Aorta (tissue), 5 donors: Measurements from ENCODE around the gene INTU. TPM values are rescaled to one million over a fixed set of nuclear protein-coding genes. Genes with fewer than 3 reads are reported as not detected.

ENCODE experiments used
- ATAC-seq: fragments of 200-7000 bp; cut with Tn5 transposase; one replicate; pipeline ENCODE4 v1.9.1; 2022; ENCODE audit warnings: moderate library complexity; ENCODE audit not compliant: low FRiP score
- DNase-seq, 2 donors: peaks; one replicate each; pipeline ENCODE4 v3.0.0-alpha.2; 2020
- H3K27ac ChIP-seq, 2 donors: one replicate each; pipeline ENCODE4 v1.5.1; 2013; ENCODE audit warnings: low read length in 2 of 2, mild to moderate bottlenecking in 2 of 2, moderate library complexity in 2 of 2, control low read depth in 1 of 2, inconsistent platforms in 1 of 2, low read depth in 1 of 2
- H3K27me3 ChIP-seq, 2 donors: one replicate each; pipeline ENCODE4 v1.6.1; 2013; ENCODE audit warnings: control low read depth in 1 of 2, low read length in 1 of 2, mild to moderate bottlenecking in 1 of 2, moderate library complexity in 1 of 2; ENCODE audit not compliant: insufficient read depth in 2 of 2, control insufficient read depth in 1 of 2
- H3K36me3 ChIP-seq, 2 donors: one replicate each; pipeline ENCODE4 v1.6.1; 2013; ENCODE audit warnings: control low read depth in 1 of 2, low read length in 1 of 2, mild to moderate bottlenecking in 1 of 2; ENCODE audit not compliant: insufficient read depth in 2 of 2, control insufficient read depth in 1 of 2
- H3K4me1 ChIP-seq, 2 donors: one replicate each; pipeline ENCODE4 v1.6.1; 2013; ENCODE audit warnings: low read length in 2 of 2, control low read depth in 1 of 2, mild to moderate bottlenecking in 1 of 2, moderate library complexity in 1 of 2; ENCODE audit not compliant: insufficient read depth in 2 of 2, control insufficient read depth in 1 of 2
- H3K4me3 ChIP-seq, 2 donors: one replicate each; pipeline ENCODE4 v1.5.1; 2013; ENCODE audit warnings: low read length in 2 of 2, control low read depth in 1 of 2, mild to moderate bottlenecking in 1 of 2
- H3K9me3 ChIP-seq: one replicate; pipeline ENCODE4 v1.6.1; 2013; ENCODE audit warnings: mild to moderate bottlenecking, low read length; ENCODE audit not compliant: control insufficient read depth
- WGBS, 2 donors: extraction: QIAGEN DNeasy Blood & Tissue Kit; methylation state at CpG; one replicate each; pipeline ENCODE4 v1.1.7; 2013; 5-methylcytosine and 5-hydroxymethylcytosine counted together
- intact Hi-C, 2 donors: fragments of 100-400 bp; cut with DNase I; formaldehyde crosslinking; loops; one replicate each; pipeline versions ENCODE4 v1.14.2 to v1.15.0; 2022
- polyA plus RNA-seq, 2 donors: library from polyadenylated mRNA; stranded (reverse); fragments of 200-250 nt; gene quantifications; one replicate each; pipeline ENCODE4 v1.2.3, GENCODE V29; 2013
- total RNA-seq, 2 donors: library from RNA; stranded (reverse); fragmentation: NEBNext Ultra II Directional; extraction: Animal tissue kit (Norgen Biotek cat#: 25700); gene quantifications; one replicate each; pipeline ENCODE4 v1.2.1, GENCODE V29; 2021
- donor health status: healthy with polysubstance abuse.
- donor health status: Bipolar disorder and iron deficiency.
- donor health status: DM: no; HTN: no; CAD: no.
- donor health status: DM: no; HTN: no; CAD: no.
- donor health status: DM: yes; HTN: yes; CAD: no.

Gene INTU
- total and polyA plus RNA-seq, 4 donors, result 2.8 to 13.6 (median 11.5) TPM

- intact Hi-C loops, result no loop called here
- ATAC-seq (no peak), DNase-seq (no peak)
Observed at GRCh38 chr4:127741247-127741646, 108.5 kb downstream of the INTU start.

GRCh38 chr4:127747883-127748282 is 115.1 kb downstream of the INTU start:
- peaks cover 3% of the 10 kb centered on the region for H3K9me3 ChIP-seq
- no peaks in the 10 kb centered on the region for H3K36me3 ChIP-seq
- H3K27me3 ChIP-seq, result no peaks in the 10 kb centered on the region
- no peak overlapping the region for H3K27ac ChIP-seq
- DNase-seq (no peak), ATAC-seq (no peak)
- 87 to 90% methylated on average over 4 of the region's 4 CpGs for WGBS, 2 donors
- H3K4me1 ChIP-seq, result no peaks in the 10 kb centered on the region
- intact Hi-C loops, result no loop called here
- H3K4me3 ChIP-seq, result no peak overlapping the region

More at GRCh38 chr4:127741247-127741646, 108.5 kb downstream of the INTU start:
- Histone ChIP-seq H3K4me1 (no peaks in the 10 kb centered on the region), H3K27me3 (no peaks in the 10 kb centered on the region), H3K36me3 (no peaks in the 10 kb centered on the region), H3K27ac (no peak overlapping the region), H3K4me3 (no peak overlapping the region), H3K9me3 (no peaks in the 10 kb centered on the region)
- 98 to 100% methylated on average over 1 of the region's 1 CpG for WGBS, 2 donors

DNA sequence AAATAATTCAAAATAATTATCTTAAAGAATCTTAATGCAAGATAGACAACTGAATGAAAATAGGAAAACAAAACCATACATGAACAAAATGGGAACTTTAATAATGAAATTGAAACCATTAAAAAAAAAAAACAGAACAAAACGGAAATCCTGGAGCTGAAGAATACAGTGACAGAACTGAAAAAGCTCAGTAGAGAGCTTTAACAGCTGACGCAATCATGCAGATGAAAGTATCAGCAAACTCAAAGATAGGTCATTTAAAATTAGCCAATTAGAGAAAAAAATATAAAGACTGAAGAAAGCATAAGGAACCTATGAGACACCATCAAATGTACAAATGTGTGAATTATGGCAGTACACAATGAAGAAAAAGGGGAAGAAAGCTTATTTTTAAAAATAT is 116.2 kb downstream of the INTU start:
- Histone ChIP-seq H3K27ac (no peak overlapping the region), H3K4me3 (no peak overlapping the region), H3K4me1 (no peaks in the 10 kb centered on the region), H3K27me3 (no peaks in the 10 kb centered on the region), H3K9me3 (peaks cover 3% of the 10 kb centered on the region), H3K36me3 (no peaks in the 10 kb centered on the region)
- intact Hi-C loops, result no loop called here
- WGBS, 2 donors, result 82 to 85% methylated on average over 2 of the region's 2 CpGs
- ATAC-seq, result no peak
- DNase-seq, result no peak

- no peak overlapping the region for H3K4me3 ChIP-seq
- H3K27me3 ChIP-seq, result no peaks in the 10 kb centered on the region
- H3K4me1 ChIP-seq, result no peaks in the 10 kb centered on the region
- WGBS, 2 donors, result 80 to 84% methylated on average over 2 of the region's 2 CpGs
- no peak overlapping the region for H3K27ac ChIP-seq
- H3K9me3 ChIP-seq, result no peaks in the 10 kb centered on the region
- no peaks in the 10 kb centered on the region for H3K36me3 ChIP-seq
- intact Hi-C loops, result no loop called here
- ATAC-seq, result no peak
- DNase-seq, result no peak
Observed at GRCh38 chr4:127756906-127757305, 124.1 kb downstream of the INTU start.

DNA sequence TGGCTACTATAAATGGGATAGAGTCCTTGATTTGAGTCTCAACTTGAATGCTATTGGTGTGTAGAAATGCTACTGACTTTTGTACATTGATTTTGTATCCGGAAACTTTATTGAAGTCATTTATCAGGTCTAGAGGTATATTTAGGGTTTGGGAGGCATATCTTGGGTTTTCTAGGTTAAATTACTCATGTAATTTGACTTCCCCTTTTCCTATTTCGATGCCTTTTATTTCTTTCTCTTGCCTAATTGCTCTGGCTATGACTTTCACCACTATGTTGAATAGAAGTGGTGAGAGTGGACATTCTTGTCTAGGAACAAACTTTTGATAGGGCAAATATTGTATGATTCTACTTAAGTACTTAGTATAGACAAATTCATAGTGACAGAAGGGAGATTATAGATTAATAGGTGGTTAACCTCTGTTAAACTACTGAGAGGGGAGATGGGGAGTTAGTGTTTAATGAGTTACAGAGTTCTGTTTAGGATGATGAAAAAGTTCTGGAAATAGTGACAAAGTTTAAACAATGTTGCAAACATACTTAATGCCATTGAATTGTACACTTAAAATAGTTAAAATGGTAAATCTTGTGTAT is 126.6 kb downstream of the INTU start:
- Histone ChIP-seq H3K27ac (no peak overlapping the region), H3K36me3 (no peaks in the 10 kb centered on the region), H3K9me3 (no peaks in the 10 kb centered on the region), H3K4me1 (no peaks in the 10 kb centered on the region), H3K4me3 (no peak overlapping the region), H3K27me3 (no peaks in the 10 kb centered on the region)
- DNase-seq (no peak), ATAC-seq (no peak)
- intact Hi-C loops, result no loop called here
- WGBS, 2 donors, result 83 to 87% methylated on average over 2 of the region's 2 CpGs

DNA sequence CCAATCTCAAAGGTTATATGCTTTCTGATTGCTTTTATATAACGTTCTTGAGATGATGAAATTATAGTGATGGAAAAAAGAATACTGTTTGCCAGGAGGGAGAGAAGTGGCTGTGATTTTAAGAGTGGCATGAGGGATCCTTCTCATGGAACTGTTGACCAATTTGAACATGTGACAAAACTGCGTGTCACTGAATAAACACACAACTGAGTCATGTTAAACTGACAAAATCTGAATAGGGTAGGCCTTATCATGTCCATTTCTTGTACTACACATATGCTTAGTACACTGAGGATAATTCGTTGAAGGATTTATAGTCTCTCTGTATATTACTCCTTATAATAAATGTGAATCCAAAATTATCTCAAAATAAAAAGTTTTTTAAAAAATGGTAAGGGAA is 127.1 kb downstream of the INTU start:
- no peaks in the 10 kb centered on the region for H3K36me3 ChIP-seq

DNA sequence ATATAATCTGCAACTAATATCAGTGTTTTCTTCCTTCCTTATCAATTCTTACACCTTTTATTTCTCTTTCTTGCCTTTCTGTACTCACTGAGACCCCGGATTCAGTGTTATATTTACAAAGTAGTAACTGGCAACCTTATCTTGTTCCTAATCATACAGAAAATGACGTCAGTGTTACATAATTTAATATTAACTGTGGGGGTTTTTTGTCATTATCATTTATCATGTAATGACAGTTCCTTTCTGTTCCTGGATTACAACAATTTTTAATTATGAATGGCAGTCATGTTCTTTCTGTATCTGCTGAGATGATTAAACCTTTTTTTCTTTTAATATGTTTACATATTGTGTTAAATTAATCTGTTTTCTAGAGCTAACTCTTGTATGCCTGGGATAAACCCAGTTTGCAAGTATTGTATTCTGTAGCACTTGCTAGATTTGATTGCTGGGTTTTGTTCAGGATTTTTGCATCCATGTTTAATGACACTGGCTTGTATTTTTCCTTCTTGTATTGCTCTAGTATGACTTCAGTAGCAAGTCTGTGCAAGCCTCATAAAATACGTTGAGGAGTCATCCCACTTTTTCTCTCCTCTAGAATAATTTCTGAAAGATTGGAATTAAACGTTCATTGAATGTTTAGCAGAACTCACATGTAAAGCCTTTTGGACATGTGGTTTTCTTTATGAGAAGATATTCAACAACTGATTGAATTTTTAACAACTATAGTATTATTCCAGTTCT is 138.9 kb downstream of the INTU start:
- no peaks in the 10 kb centered on the region for H3K4me1 ChIP-seq
- no peak overlapping the region for H3K27ac ChIP-seq
- H3K27me3 ChIP-seq, result no peaks in the 10 kb centered on the region
- H3K9me3 ChIP-seq, result no peaks in the 10 kb centered on the region
- 58 to 65% methylated on average over 4 of the region's 4 CpGs for WGBS, 2 donors
- ATAC-seq, result no peak
- DNase-seq, result no peak
- no peaks in the 10 kb centered on the region for H3K36me3 ChIP-seq
- no peak overlapping the region for H3K4me3 ChIP-seq
- intact Hi-C loops, result no loop called here

More for the DNA sequence above, 127.1 kb downstream of the INTU start:
- DNase-seq (no peak), ATAC-seq (no peak)
- Histone ChIP-seq H3K9me3 (no peaks in the 10 kb centered on the region), H3K27me3 (no peaks in the 10 kb centered on the region), H3K4me1 (no peaks in the 10 kb centered on the region), H3K4me3 (no peak overlapping the region), H3K27ac (no peak overlapping the region)
- intact Hi-C loops, result no loop called here
- 62 to 67% methylated on average over 3 of the region's 3 CpGs for WGBS, 2 donors

DNA sequence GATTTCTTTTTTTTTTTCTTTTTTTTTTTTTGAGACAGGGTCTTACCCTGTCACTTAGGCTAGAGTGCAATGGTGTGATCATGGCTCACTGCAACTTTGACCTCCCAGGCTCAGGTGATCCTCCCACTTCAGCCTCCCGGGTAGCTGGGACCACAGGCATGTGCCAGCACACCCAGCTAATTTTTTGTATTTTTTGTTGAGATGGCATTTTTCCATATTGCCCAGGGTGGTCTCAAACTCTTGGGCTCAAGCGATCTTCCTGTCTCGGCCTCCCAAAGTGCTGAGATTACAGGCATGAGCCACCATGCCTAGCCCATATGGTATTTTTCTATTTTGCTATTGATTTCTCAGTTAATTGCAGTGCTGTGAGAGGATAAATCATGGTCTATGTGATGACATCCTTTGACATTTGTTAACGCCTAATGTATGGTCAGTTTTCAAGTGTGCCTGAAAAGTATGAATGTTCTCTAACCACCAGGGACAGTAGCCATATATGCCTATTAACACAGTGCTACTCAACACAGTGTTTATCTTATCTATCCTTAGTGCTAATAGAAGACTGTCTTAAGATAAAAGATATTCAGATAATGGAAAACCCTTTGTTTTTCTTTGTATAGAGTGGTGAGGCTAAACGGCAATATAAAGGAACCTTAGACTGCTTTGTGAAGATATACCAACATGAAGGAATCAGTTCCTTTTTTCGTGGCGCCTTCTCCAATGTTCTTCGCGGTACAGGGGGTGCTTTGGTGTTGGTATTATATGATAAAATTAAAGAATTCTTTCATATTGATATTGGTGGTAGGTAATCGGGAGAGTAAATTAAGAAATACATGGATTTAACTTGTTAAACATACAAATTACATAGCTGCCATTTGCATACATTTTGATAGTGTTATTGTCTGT is 140.3 kb downstream of the INTU start:
- H3K4me3 ChIP-seq, result no peak overlapping the region
- H3K27ac ChIP-seq, result no peak overlapping the region
- intact Hi-C loops, result no loop called here
- WGBS, 2 donors, result 94 to 95% methylated on average over 10 of the region's 10 CpGs
- ATAC-seq (no peak), DNase-seq (no peak)
- no peaks in the 10 kb centered on the region for H3K9me3 ChIP-seq
- no peaks in the 10 kb centered on the region for H3K4me1 ChIP-seq
- H3K27me3 ChIP-seq, result no peaks in the 10 kb centered on the region
- no peaks in the 10 kb centered on the region for H3K36me3 ChIP-seq
